Sigmoid colon (tissue), 7 donors: ENCODE results near the gene LTBP1. TPM values are rescaled to one million over a fixed set of nuclear protein-coding genes. Genes with fewer than 3 reads are reported as not detected.

Experiments
- DNase-seq: peaks from one replicate; pipeline ENCODE4 v3.0.0-alpha.2; 2019
- H3K27ac ChIP-seq, 4 donors: fragments of 200-600 bp; sonication (generic); one replicate each; pipeline ENCODE4 v1.5.1; 2016 to 2019; ENCODE audit warnings: mild to moderate bottlenecking in 1 of 4
- H3K27me3 ChIP-seq, 3 donors: fragments of 200-600 bp; sonication (generic); one replicate each; pipeline ENCODE4 v1.5.1; 2019; ENCODE audit warnings: mild to moderate bottlenecking in 1 of 3
- H3K36me3 ChIP-seq, 4 donors: fragments of 200-600 bp; sonication (generic); one replicate each; pipeline ENCODE4 v1.5.1; 2016 to 2019
- H3K4me1 ChIP-seq, 4 donors: fragments of 200-600 bp; sonication (generic); one replicate each; pipeline ENCODE4 v1.5.1; 2017 to 2019
- H3K4me3 ChIP-seq, 4 donors: fragments of 200-600 bp; sonication (generic); one replicate each; pipeline ENCODE4 v1.5.1; 2017 to 2019; ENCODE audit warnings: mild to moderate bottlenecking in 2 of 4, moderate library complexity in 1 of 4
- H3K9me3 ChIP-seq, 4 donors: fragments of 200-600 bp in 3 of 4; sonication (generic) in 3 of 4; one replicate each; pipeline versions ENCODE4 v1.5.1 to v1.6.1; 2013 to 2019
- EP300 ChIP-seq, 4 donors: sonication (generic); formaldehyde crosslinking; IDR thresholded peaks; one replicate each; pipeline ENCODE4 v1.6.1; 2017; ENCODE audit warnings: antibody characterized with exemption in 4 of 4
- POLR2A ChIP-seq, 2 donors: fragments of 450-650 bp; IDR thresholded peaks; one replicate each; pipeline ENCODE4 v1.6.1; 2016; ENCODE audit warnings: antibody characterized with exemption in 2 of 2, mild to moderate bottlenecking in 2 of 2, moderate library complexity in 2 of 2
- POLR2AphosphoS5 ChIP-seq, 4 donors: sonication (generic); formaldehyde crosslinking; IDR thresholded peaks; one replicate each; pipeline ENCODE4 v1.6.1; 2017; ENCODE audit warnings: antibody characterized with exemption in 4 of 4
- WGBS, 2 donors: extraction: QIAGEN DNeasy Blood & Tissue Kit; methylation state at CpG; one replicate each; pipeline ENCODE4 v1.1.7; 2013; 5-methylcytosine and 5-hydroxymethylcytosine counted together
- intact Hi-C: fragments of 100-400 bp; cut with DNase I; formaldehyde crosslinking; loops from one replicate; pipeline ENCODE4 v1.15.1; 2023
- polyA plus RNA-seq, 3 donors: library from polyadenylated mRNA; stranded (reverse); fragments of 200-250 nt; gene quantifications; one replicate each; pipeline ENCODE4 v1.2.3, GENCODE V29; 2013
- total RNA-seq, 4 donors: library from RNA; depleted of rRNA; stranded (reverse); fragments of >200 nt; gene quantifications; one replicate each; pipeline ENCODE4 v1.1.0, GENCODE V29; 2016
- TF ChIP-seq, protein P1 (sequence below), 4 experiments: fragments of 450-650 bp in 3 of 4; fragments of 200-600 bp in 1 of 4; IDR thresholded peaks; one replicate each; pipeline ENCODE4 v1.5.1; 2016 to 2019; ENCODE audit warnings: antibody characterized with exemption in 4 of 4, mild to moderate bottlenecking in 3 of 4, moderate library complexity in 2 of 4
- donor health status: healthy with polysubstance abuse.
- donor health status: Bipolar disorder and iron deficiency.
- donor health status: healthy.

LTBP1 gene
- total and polyA plus RNA-seq, 7 donors: 3.0 to 102 (median 34.2) TPM

DNA sequence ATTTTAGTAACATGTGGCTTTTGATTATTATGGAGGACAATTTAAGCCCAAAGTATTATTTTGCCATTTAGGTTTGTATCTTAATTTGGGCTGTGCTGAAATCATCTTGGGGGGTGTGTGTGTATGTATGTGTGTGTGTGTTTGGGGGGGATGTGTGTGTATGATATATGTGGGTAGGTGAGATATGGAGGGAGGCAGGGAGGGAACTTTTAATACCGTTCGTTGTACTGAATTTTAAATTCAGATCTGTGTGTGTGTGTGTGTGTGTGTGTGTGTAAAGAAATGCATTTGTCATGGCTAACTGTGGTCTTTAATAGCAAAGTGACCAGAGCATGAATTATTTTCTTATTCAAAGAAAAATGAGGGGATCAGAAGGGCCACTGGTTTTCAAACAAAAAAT lies 113.7 kb downstream of the LTBP1 start:
- Histone ChIP-seq H3K36me3 (no peaks in the 10 kb centered on the region), H3K27me3 (no peaks in the 10 kb centered on the region), H3K4me1 (peaks cover 0 to 35% (median 29%) of the 10 kb centered on the region in 4 donors), H3K27ac (peak overlapping the region; percentile 68 to 79 (median 76)), H3K9me3 (no peaks in the 10 kb centered on the region), H3K4me3 (peak overlapping the region in 1 of 4 donors; percentile 6)
- 84 to 94% methylated on average over 2 of the region's 2 CpGs for WGBS, 2 donors
- no peak for DNase-seq
- intact Hi-C loops: loop anchor here (5.0 kb wide), 1 partner anchor 72 kb away; no protein-coding TSS in a partner anchor
- TF ChIP-seq POLR2AphosphoS5 (IDR thresholded peaks at IDR 0.05): no peak
- no peak for TF ChIP-seq EP300 (IDR thresholded peaks at IDR 0.05)
- TF ChIP-seq POLR2A (IDR thresholded peaks at IDR 0.05): no peak
- TF ChIP-seq, protein P1, sequence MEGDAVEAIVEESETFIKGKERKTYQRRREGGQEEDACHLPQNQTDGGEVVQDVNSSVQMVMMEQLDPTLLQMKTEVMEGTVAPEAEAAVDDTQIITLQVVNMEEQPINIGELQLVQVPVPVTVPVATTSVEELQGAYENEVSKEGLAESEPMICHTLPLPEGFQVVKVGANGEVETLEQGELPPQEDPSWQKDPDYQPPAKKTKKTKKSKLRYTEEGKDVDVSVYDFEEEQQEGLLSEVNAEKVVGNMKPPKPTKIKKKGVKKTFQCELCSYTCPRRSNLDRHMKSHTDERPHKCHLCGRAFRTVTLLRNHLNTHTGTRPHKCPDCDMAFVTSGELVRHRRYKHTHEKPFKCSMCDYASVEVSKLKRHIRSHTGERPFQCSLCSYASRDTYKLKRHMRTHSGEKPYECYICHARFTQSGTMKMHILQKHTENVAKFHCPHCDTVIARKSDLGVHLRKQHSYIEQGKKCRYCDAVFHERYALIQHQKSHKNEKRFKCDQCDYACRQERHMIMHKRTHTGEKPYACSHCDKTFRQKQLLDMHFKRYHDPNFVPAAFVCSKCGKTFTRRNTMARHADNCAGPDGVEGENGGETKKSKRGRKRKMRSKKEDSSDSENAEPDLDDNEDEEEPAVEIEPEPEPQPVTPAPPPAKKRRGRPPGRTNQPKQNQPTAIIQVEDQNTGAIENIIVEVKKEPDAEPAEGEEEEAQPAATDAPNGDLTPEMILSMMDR (IDR thresholded peaks at IDR 0.05): no peak

DNA sequence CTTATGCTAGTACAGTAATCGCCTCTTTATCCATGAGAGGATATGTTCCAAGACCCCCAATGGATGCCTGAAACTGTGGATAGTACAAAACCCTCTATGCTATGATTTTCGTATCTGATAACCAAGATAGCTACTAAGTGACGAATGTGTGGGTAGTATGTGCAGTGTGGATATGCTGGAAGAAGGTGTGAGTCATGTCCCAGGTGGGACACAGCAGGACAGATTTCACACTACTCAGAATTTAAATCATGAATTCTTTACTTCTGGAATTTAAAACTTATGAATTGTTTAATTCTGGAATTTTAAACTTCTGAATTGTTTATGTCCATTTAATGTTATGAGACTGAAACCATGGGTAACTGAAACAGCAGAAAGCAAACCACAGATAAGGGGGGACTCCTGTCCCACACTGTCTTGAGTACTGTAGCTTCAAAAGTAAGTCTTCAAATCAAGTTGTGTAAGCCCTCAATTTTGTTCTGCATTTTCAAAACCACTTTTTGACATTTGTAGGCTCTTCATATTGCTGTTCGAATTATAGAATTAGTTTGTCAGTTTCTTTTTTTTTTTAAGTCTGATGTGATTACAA lies 116.0 kb downstream of the LTBP1 start:
- TF ChIP-seq, protein P1 (IDR thresholded peaks at IDR 0.05): no peak
- no peak for TF ChIP-seq POLR2AphosphoS5 (IDR thresholded peaks at IDR 0.05)
- TF ChIP-seq EP300 (IDR thresholded peaks at IDR 0.05): no peak
- TF ChIP-seq POLR2A (IDR thresholded peaks at IDR 0.05): no peak
- intact Hi-C loops: loop anchor here (5.0 kb wide), 1 partner anchor 70 kb away; no protein-coding TSS in a partner anchor
- Histone ChIP-seq H3K9me3 (no peaks in the 10 kb centered on the region), H3K27ac (peak overlapping the region in 2 of 4 donors; percentile 34 to 79), H3K36me3 (no peaks in the 10 kb centered on the region), H3K4me1 (peaks cover 0 to 41% (median 32%) of the 10 kb centered on the region in 4 donors), H3K27me3 (no peaks in the 10 kb centered on the region), H3K4me3 (no peak overlapping the region)
- 88 to 90% methylated on average over 4 of the region's 4 CpGs for WGBS, 2 donors
- no peak for DNase-seq

DNA sequence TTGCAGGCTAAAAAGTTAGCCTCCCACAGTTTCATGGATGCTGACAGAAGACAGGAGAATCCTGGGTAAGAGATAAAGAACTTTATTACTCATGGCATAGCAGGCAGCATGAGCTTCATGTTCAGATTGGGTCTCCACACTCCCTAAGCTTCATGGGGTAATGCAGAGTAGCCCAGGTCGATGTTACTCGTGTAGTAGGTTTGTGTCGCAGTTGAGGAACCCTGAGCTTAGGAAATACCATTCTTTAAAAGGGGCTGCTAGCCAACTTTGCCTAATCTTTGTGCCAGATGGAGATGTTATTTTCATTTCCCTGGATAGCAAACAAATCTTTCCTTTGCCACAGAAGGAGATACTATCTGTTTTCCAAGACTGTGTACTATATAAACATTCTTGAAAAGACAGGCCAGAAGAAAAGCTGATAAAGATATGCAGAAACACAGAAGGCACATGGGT lies 117.6 kb downstream of the LTBP1 start:
- Histone ChIP-seq H3K4me3 (no peak overlapping the region), H3K27me3 (no peaks in the 10 kb centered on the region), H3K9me3 (no peaks in the 10 kb centered on the region), H3K36me3 (no peaks in the 10 kb centered on the region), H3K4me1 (peaks cover 0 to 43% (median 27%) of the 10 kb centered on the region in 4 donors), H3K27ac (no peak overlapping the region)
- TF ChIP-seq POLR2AphosphoS5 (IDR thresholded peaks at IDR 0.05): no peak
- TF ChIP-seq, protein P1 (IDR thresholded peaks at IDR 0.05): no peak
- TF ChIP-seq EP300 (IDR thresholded peaks at IDR 0.05): no peak
- no peak for TF ChIP-seq POLR2A (IDR thresholded peaks at IDR 0.05)
- 91 to 93% methylated on average over 3 of the region's 3 CpGs for WGBS, 2 donors
- intact Hi-C loops: loop anchor here (5.0 kb wide), 1 partner anchor 68 kb away; no protein-coding TSS in a partner anchor
- no peak for DNase-seq

DNA sequence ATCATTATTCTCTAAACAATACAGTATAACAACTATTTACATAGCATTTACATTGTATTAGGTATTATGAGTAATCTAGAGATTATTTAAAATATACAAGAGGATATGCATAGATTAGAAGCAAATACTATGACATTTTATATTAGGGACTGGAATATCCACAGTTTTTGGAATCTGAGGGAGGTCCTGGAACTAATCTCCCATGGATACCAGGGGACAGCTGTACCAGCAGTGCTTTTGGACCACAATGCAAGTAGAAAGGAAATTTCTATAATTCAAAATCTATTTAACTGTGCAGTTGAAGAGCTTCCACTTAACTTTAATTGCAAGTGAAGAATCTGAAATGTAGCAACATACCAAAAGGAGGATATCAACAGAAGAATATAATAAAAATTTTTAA lies 120.8 kb downstream of the LTBP1 start:
- Histone ChIP-seq H3K27me3 (no peaks in the 10 kb centered on the region), H3K4me3 (no peak overlapping the region), H3K4me1 (peaks cover 0 to 33% (median 18%) of the 10 kb centered on the region in 4 donors), H3K36me3 (no peaks in the 10 kb centered on the region), H3K9me3 (no peaks in the 10 kb centered on the region), H3K27ac (no peak overlapping the region)
- intact Hi-C loops: no loop called here
- TF ChIP-seq, protein P1 (IDR thresholded peaks at IDR 0.05): no peak
- no peak for DNase-seq

DNA sequence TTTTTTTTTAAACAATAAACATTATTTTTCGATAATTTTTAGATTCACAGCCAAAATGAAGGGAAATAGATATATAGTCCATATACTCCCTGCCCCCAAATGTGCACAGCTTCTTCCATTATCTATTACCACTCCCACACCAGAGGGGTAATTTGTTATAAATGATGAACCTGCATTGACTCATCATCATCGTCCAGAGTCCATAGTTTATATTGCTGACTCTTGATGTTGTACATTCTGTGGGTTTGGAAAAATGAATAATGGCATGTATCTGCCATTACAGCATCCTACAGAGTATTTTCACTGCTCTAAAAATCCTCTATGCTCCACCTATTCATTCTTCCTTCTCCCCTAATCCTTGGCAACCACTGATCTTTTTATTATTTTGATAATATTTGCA lies 121.5 kb downstream of the LTBP1 start:
- TF ChIP-seq POLR2AphosphoS5 (IDR thresholded peaks at IDR 0.05): no peak
- no peak for TF ChIP-seq POLR2A (IDR thresholded peaks at IDR 0.05)
- 69 to 71% methylated on average over 2 of the region's 2 CpGs for WGBS, 2 donors
- DNase-seq: no peak
- H3K4me1 ChIP-seq: peaks cover 0 to 33% (median 18%) of the 10 kb centered on the region in 4 donors
- intact Hi-C loops: no loop called here
- no peaks in the 10 kb centered on the region for H3K27me3 ChIP-seq
- H3K27ac ChIP-seq: no peak overlapping the region
- H3K36me3 ChIP-seq: no peaks in the 10 kb centered on the region
- no peaks in the 10 kb centered on the region for H3K9me3 ChIP-seq
- H3K4me3 ChIP-seq: no peak overlapping the region
